GM12878 (cell line): ENCODE results near the gene MUC5AC. TPM values are rescaled to one million over a fixed set of nuclear protein-coding genes. Genes with fewer than 3 reads are reported as not detected.

Source experiments
- ATAC-seq: fragments of 200-7000 bp; cut with Tn5 transposase; 3 replicates; pipeline ENCODE4 v1.9.1; 2020; ENCODE audit warnings: mild to moderate bottlenecking, moderate library complexity
- BruUV-seq: library from RNA; stranded (reverse); fragments of 400-500 nt; replicated peaks from 2 replicates; lab custom pipeline; 2021; lab: Mats Ljungman, UMichigan
- CTCF ChIA-PET: fragments of 300-600 bp; sonication (Branson Sonifier 250); formaldehyde crosslinking; extraction: SDS; loops from one replicate; lab custom pipeline; 2021; ENCODE audit warnings: inconsistent platforms; lab: Yijun Ruan, JAX
- POLR2A ChIA-PET: fragments of 350-600 bp; formaldehyde crosslinking; extraction: SDS; loops from one replicate; lab custom pipeline; 2021; ENCODE audit warnings: inconsistent platforms; lab: Charles Lee
- RAD21 ChIA-PET: fragments of 300-600 bp; sonication (Branson Sonifier 250); formaldehyde crosslinking; loops from one replicate; lab custom pipeline; 2023; ENCODE audit warnings: antibody characterized with exemption; ENCODE audit not compliant: unreplicated experiment; lab: Charles Lee
- SMC1A ChIA-PET: fragments of 300-600 bp; sonication (Branson Sonifier 250); formaldehyde crosslinking; loops from one replicate; lab custom pipeline; 2023; ENCODE audit not compliant: unreplicated experiment, uncharacterized antibody; lab: Charles Lee
- DNase-seq: peaks from one replicate; pipeline ENCODE4 v3.0.0-alpha.2; 2011; ENCODE audit warnings: low read depth, low spot score
- FAIRE-seq: peaks from 3 replicates; lab custom pipeline; 2011; peaks lifted over from hg19 to GRCh38; lab: Jason Lieb, UNC
- H2AFZ ChIP-seq: 2 replicates; pipeline ENCODE4 v1.6.0; 2011; ENCODE audit warnings: low read depth, low read length, control low read depth; ENCODE audit not compliant: control insufficient read depth
- H3K27ac ChIP-seq: 2 replicates; pipeline ENCODE4 v1.5.1; 2011; ENCODE audit warnings: control low read depth; ENCODE audit not compliant: control insufficient read depth, insufficient read depth
- H3K27me3 ChIP-seq, 2 experiments: replicated peaks in 1 of 2; 2 replicates each; pipeline versions ENCODE4 v1.6.0 to v1.6.1; 2011; ENCODE audit warnings: low read length in 1 of 2; ENCODE audit not compliant: control insufficient read depth in 2 of 2, insufficient read depth in 2 of 2
- H3K36me3 ChIP-seq, 2 experiments: 2 replicates each; pipeline ENCODE4 v1.5.1; 2011; ENCODE audit warnings: low read length in 1 of 2; ENCODE audit not compliant: control insufficient read depth in 2 of 2, insufficient read depth in 2 of 2
- H3K4me1 ChIP-seq: 2 replicates; pipeline ENCODE4 v1.6.1; 2011; ENCODE audit warnings: mild to moderate bottlenecking, low read length, moderate library complexity, mixed read lengths; ENCODE audit not compliant: control insufficient read depth, insufficient read depth
- H3K4me2 ChIP-seq: 2 replicates; pipeline ENCODE4 v1.6.0; 2011; ENCODE audit warnings: control low read depth; ENCODE audit not compliant: control insufficient read depth, insufficient read depth
- H3K4me3 ChIP-seq: fragments of 200-600 bp; sonication (generic); 2 replicates; pipeline ENCODE4 v1.5.1; 2016
- H3K79me2 ChIP-seq: 2 replicates; pipeline ENCODE4 v1.6.0; 2011; ENCODE audit warnings: low read length; ENCODE audit not compliant: control insufficient read depth, insufficient read depth
- H3K9ac ChIP-seq: 2 replicates; pipeline ENCODE4 v1.8.0; 2011; ENCODE audit warnings: low read length, control low read depth, mixed read lengths; ENCODE audit not compliant: control insufficient read depth, insufficient read depth
- H3K9me3 ChIP-seq: replicated peaks from 3 replicates; pipeline ENCODE4 v1.5.1; 2011; ENCODE audit warnings: mild to moderate bottlenecking, low read length; ENCODE audit not compliant: control insufficient read depth, insufficient read depth
- H4K20me1 ChIP-seq: 2 replicates; pipeline ENCODE4 v1.6.0; 2011; ENCODE audit not compliant: control insufficient read depth, insufficient read depth
- ASH2L ChIP-seq: fragments of 300-600, 200-600 bp; sonication (generic); IDR thresholded peaks from 2 replicates; pipeline ENCODE4 v1.6.1; 2017; ENCODE audit warnings: low read depth, mild to moderate bottlenecking, borderline replicate concordance
- BMI1 ChIP-seq: fragments of 450-650 bp; IDR thresholded peaks from 2 replicates; pipeline ENCODE4 v1.6.1; 2016; ENCODE audit warnings: mild to moderate bottlenecking, moderate library complexity, borderline replicate concordance
- EZH2 ChIP-seq: IDR thresholded peaks from 2 replicates; pipeline ENCODE4 v1.6.1; 2012; ENCODE audit warnings: low read depth, mild to moderate bottlenecking, control low read depth, inconsistent platforms, low read length, borderline replicate concordance; ENCODE audit not compliant: control insufficient read depth
- GABPA ChIP-seq: IDR thresholded peaks from 2 replicates; pipeline ENCODE4 v1.6.1; 2014; ENCODE audit warnings: antibody characterized with exemption, low read depth, mild to moderate bottlenecking, inconsistent platforms
- IKZF1 ChIP-seq: fragments of 450-650 bp; conservative IDR thresholded peaks from 2 replicates; pipeline ENCODE4 v1.6.1; 2017; ENCODE audit warnings: antibody characterized with exemption, mild to moderate bottlenecking
- MXI1 ChIP-seq: fragments of 150-350 bp; IDR thresholded peaks from 2 replicates; pipeline ENCODE4 v1.6.1; 2011; ENCODE audit warnings: low read depth, mild to moderate bottlenecking, inconsistent platforms, low read length, improper control_type of control experiment
- MYC ChIP-seq: IDR thresholded peaks from 2 replicates; pipeline ENCODE4 v1.6.1; 2011; ENCODE audit warnings: mild to moderate bottlenecking, low read length, moderate library complexity, inconsistent platforms; ENCODE audit not compliant: insufficient read depth, insufficient replicate concordance, insufficient read length, severe bottlenecking
- NR2F1 ChIP-seq: fragments of 450-650 bp; conservative IDR thresholded peaks from 2 replicates; pipeline ENCODE4 v1.6.1; 2017; ENCODE audit warnings: mild to moderate bottlenecking
- PAX5 ChIP-seq: IDR thresholded peaks from 2 replicates; pipeline ENCODE4 v1.6.1; 2011; ENCODE audit warnings: low read depth, low read length, borderline replicate concordance
- RCOR1 ChIP-seq: conservative IDR thresholded peaks from 2 replicates; pipeline ENCODE4 v1.6.1; 2012; ENCODE audit warnings: low read depth, low read length, improper control_type of control experiment
- SKIL ChIP-seq: fragments of 450-650 bp; IDR thresholded peaks from 2 replicates; pipeline ENCODE4 v1.6.1; 2017; ENCODE audit warnings: mild to moderate bottlenecking, low read depth, inconsistent platforms; ENCODE audit not compliant: poor library complexity, severe bottlenecking
- SMAD5 ChIP-seq: IDR thresholded peaks from 2 replicates; pipeline ENCODE4 v1.6.1; 2016; ENCODE audit warnings: antibody characterized with exemption, low read depth
- TAF1 ChIP-seq: IDR thresholded peaks from 2 replicates; pipeline ENCODE4 v1.6.1; 2011; ENCODE audit warnings: mild to moderate bottlenecking, low read depth, low read length, borderline replicate concordance
- ZBTB11 ChIP-seq: fragments of 450-650 bp; formaldehyde crosslinking; IDR thresholded peaks from 2 replicates; pipeline ENCODE4 v1.5.0; 2022; ENCODE audit warnings: mild to moderate bottlenecking, missing genetic modification characterization
- ZNF384 ChIP-seq: IDR thresholded peaks from 2 replicates; pipeline ENCODE4 v1.6.1; 2012; ENCODE audit warnings: low read depth, mild to moderate bottlenecking, low read length, improper control_type of control experiment, borderline replicate concordance
- WGBS: methylation state at CpG from one replicate; pipeline ENCODE4 v1.1.6; 2016; ENCODE audit warnings: low lambda C conversion rate; ENCODE audit not compliant: insufficient replicate concordance, insufficient coverage; ENCODE audit errors: missing lambda C conversion rate; 5-methylcytosine and 5-hydroxymethylcytosine counted together
- in situ Hi-C: fragments of 300-500 bp; cut with MboI; formaldehyde crosslinking; loops from 9 replicates; pipeline ENCODE4 v1.14.3; 2018; ENCODE audit warnings: mixed read lengths
- intact Hi-C: fragments of 100-400 bp; cut with micrococcal nuclease; formaldehyde crosslinking; loops from one replicate; pipeline ENCODE4 v1.14.2; 2022; ENCODE audit not compliant: unreplicated experiment
- polyA plus RNA-seq, 11 experiments: library from polyadenylated mRNA; depleted of rRNA in 4 of 11; unstranded in 6 of 11; stranded (reverse) in 5 of 11; fragments of >200 nt; fragmentation: Nextera tagmentation in 4 of 11; fragmentation: Illumina TruSeq in 1 of 11; extraction: Ambion mirVana in 4 of 11; extraction: Trizol in 1 of 11; gene quantifications; 1 replicate in 1 of 11; 2 replicates in 10 of 11; pipeline versions ENCODE4 v1.2.1 to v1.2.3, GENCODE V29; 2011 to 2016; ENCODE audit warnings: inconsistent platforms in 2 of 11, missing spikeins in 2 of 11, low read depth in 1 of 11
- total RNA-seq, 4 experiments: library from RNA; depleted of rRNA in 3 of 4; stranded (reverse); fragments of >200 nt in 3 of 4; fragmentation: Illumina TruSeq in 1 of 4; extraction: Trizol in 1 of 4; gene quantifications; 2 replicates each; pipeline versions ENCODE4 v1.2.1 to v1.2.3, GENCODE V29; 2013 to 2021

The MUC5AC gene
- total and polyA plus RNA-seq, 10 of the 15 experiments (the other 5 are each of a cell fraction or from before 2014, with no cell fraction given): under 0.01 to 0.01 TPM; not detected in 8

GRCh38 chr11:1224491-1225385 lies 67.0 kb downstream of the MUC5AC start (continued):
- no peak for TF ChIP-seq NR2F1
- no peak for TF ChIP-seq IKZF1
- TF ChIP-seq SMAD5: no peak
- no peak for TF ChIP-seq PAX5

GRCh38 chr11:1225386-1226225 lies 67.9 kb downstream of the MUC5AC start:
- no peaks in the 10 kb centered on the region for H3K9me3 ChIP-seq
- H3K4me1 ChIP-seq: no peaks in the 10 kb centered on the region
- intact Hi-C loops: no loop called here
- H2AFZ ChIP-seq: no peak overlapping the region
- no peaks in the 10 kb centered on the region for H3K27me3 ChIP-seq
- no peak overlapping the region for H3K4me2 ChIP-seq
- FAIRE-seq (no peak), ATAC-seq (no peak), DNase-seq (no peak)
- no peak overlapping the region for H3K9ac ChIP-seq
- H3K4me3 ChIP-seq: no peak overlapping the region
- BruUV-seq: no TSS peak
- no peaks in the 10 kb centered on the region for H3K79me2 ChIP-seq
- TF ChIP-seq TAF1 (no peak), MXI1 (no peak), EZH2 (no peak), ASH2L (no peak), SKIL (no peak), ZBTB11 (CRISPR knock-in tag) (no peak), GABPA (no peak), BMI1 (no peak), MYC (no peak), RCOR1 (no peak), ZNF384 (no peak)
- H3K27ac ChIP-seq: no peak overlapping the region
- ChIA-PET SMC1A (no interaction called here), RAD21 (no interaction called here), CTCF (no interaction called here), POLR2A (no interaction called here)
- H4K20me1 ChIP-seq: no peaks in the 10 kb centered on the region
- in situ Hi-C loops: no loop called here
- WGBS: 55% methylated on average over 28 of the region's 29 CpGs
- H3K36me3 ChIP-seq: no peaks in the 10 kb centered on the region
